Mucosa of gallbladder (tissue), 1 donor: Measurements from ENCODE around the gene LEO1. TPM values are rescaled to one million over a fixed set of nuclear protein-coding genes. Genes with fewer than 3 reads are reported as not detected.

Source experiments
- DNase-seq: peaks from one replicate; pipeline ENCODE4 v3.0.0-alpha.2; 2020; ENCODE audit warnings: low spot score
- total RNA-seq: library from RNA; stranded (reverse); gene quantifications from one replicate; pipeline ENCODE4 v1.2.1, GENCODE V29; 2021
- donor health status: DM: no; HTN: no; CAD: no.

LEO1 gene
- total RNA-seq, 1 donor from 2014 or later, result 18.0 TPM

DNA sequence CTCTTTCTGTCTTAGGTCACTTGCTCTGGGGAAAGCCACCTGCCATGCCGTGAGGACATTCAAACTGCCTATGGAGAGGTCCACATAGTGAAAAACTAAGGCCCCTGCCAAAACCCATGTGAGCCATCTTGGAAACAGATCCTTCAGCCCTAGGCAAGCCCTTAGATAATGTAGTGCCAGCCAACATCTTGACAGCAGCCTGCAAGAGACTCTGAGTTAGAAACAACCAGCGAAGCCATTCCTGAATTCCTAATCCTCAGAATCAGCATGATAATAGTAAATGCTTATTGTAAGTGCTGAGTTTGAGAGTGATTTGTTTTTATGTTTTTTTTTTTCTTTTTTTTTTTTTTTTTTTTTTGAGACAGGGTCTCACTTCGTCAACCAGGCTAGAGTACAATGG, 40.6 kb downstream of the LEO1 start:
- DNase-seq, result no peak

DNA sequence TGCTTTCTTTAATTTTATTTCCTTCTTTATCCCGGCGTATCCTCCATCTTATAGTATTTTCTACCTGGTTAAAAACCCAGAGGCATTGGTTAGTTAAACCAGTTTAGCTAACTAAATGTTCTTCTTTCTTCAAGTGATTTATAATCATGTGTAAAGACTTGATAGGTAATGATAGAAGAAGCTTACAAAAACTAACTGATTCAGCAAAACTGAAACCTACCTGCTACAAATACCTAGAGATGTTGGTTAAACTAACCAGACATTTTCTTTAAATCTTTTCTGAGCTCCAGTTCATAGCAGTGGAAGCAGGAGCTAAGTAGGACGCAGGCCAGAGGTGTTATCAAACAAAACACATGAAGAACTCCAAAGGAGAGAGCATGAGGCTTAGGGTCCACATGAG, 44.8 kb downstream of the LEO1 start:
- no peak for DNase-seq

DNA sequence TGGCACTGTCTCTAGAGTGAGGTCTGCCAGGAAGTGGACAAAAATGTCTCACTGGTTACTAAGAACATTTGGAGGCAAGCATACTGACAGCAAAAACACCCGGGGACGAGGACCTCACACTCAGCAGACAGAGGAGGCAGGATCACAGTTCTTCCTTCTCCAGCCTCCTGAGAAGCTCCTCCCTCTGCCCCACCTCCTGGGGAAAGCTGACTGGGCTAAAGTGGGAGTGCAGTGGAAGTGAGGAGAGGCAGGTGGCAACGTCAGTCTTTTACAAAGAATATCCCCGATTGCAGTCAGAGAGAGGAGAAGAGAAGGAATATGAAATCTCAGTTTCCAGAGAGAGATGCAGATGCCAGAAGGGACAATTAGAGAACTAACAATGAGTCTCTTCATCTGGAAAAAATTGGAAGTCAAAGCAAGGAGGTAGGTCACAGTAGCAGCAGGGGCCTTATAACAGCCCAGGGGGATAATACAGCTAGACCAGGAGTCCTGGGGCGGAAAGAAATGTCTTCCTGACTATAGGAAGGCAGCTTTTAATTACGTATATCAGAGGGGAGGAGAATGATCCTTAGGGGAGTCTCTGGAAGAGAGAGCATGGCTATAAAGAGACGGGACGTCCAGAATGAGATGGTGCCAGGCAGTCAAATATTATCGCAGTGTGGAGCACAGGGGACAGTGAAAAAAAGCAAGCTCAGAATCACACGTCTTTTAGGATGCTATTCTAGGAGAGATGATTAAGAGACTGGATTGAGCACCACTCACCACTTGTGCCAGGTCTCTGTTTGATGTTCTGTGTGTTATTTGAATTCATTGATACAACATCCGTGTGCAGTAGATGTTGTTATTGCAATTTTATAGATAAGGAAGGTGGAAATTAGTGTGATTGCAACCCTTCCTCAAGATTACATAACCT, 47.2 kb downstream of the LEO1 start:
- DNase-seq, result no peak

DNA sequence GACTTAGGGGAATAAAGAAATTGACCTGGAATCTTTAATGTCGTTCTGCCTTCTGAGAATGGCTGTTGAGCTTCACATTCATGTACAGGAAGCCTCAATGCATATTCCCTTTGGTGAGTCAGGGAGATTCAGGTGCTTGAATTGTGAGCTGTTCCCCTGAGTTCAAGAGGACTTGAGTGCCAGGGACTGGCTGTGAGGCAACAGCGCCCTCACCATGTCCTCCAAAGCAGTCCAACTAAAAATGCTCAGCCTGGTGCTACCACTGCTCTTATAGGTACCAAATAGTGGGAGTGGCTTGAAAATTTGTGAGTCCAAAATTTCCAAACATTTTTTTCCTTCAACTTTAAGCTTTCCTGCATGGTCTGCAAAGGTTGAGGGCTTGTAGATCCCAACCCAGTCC, 54.1 kb downstream of the LEO1 start:
- no peak for DNase-seq

DNA sequence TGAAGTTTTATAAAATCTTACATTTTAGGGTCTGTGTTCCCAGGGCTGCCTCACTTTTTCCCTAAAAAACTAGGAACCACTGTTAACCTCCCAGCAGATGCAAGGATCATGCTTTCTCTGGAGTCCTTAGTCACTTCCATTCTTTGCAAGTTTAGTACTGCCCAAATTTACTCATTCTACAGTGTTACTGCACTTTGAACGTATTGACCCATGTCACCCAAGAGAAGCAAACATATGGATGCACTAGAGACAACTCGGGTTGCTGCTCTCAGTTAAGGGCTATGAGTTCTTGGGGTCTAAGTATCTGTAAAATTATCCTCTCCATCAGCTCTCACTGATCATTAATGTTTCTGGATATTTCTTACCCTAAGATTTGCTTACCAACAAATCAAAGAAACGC, 59.0 kb downstream of the LEO1 start:
- DNase-seq, result no peak

DNA sequence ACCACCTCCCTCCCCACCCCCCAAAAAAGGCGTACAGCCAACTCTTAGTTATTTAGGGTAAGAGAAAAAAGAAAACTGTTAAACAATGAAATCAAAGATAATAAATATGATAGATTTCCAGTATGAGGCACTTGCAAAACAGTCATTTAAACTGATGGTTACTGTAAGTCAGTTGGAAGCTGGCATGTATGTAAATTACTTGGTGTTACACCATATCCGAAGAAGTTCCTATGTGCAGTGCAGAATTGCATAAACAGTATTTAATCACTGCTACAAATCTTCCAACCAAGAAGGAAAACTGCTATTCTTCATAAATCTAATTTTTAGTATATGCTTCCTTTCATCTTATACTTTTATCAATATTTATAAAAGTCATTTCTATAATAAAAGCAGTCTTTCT, 62.0 kb downstream of the LEO1 start:
- no peak for DNase-seq

DNA sequence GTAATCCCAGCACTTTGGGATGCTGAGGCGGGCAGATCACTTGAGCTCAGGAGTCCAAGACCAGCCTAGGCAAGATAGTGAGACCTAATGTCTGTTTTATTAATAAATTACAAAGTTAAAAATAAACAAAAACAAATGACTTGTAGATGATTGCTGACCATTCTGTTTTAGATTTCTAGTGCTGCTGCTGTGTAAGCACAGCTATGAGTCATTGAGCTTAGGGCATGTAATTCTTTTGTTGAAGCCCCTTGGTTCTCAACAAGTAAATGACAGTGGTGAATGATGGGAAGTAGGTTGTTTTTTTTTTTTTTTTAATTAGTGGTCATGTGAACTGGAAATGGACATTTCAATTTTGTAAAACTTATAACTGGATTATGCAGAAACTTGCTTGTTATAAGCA, 63.3 kb downstream of the LEO1 start:
- no peak for DNase-seq

DNA sequence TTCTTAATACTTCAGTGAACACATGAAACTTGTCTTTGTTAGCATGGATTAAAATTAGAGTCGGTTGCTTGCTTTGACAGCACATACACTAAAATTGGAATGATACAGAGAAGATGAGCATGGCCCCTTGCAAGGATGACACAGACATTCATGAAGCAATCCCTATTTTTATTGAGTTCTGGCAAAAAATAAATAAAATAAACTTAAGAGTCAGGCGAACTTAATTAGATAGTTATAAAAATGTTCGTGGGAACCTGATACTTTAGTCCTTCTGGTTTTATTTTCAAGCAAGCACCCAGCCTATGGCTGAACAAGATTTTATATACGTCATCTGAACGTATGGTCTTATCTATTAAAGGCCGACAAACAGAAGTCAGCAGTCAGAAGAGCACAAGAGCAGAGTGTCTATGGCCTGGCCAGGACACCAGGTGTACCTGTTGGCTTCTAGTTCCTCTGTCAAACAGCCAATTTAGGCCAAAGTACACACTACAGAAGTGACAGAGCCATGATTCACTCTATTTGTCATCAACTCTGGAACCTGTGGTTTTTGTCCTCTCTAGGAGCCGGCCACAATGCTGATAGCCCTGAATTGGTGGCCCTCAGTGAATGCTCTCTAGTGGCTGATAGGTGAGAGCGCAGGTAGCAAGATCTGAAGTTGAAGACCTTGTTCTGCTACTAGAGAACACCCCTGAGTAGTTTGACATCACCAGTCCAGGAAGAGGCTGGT, 64.3 kb downstream of the LEO1 start:
- peak; percentile 74 for DNase-seq

DNA sequence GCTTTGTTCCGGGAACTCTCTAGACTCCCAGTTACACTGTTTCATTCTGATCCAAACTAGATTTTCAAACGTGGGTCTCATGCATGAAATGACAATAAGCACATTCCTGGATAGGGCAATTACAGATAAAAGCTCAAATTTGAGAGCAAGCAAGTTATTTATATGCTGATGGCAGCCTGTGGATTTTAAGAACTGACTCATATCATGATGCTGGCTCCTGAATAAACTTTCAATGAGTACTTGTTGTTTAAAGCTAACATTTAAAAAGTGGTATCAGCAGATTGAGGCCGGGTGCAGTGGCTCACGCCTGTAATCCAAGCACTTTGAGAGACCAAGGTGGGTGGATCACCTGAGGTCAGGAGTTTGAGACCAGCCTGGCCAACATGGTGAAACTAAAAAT, 66.6 kb downstream of the LEO1 start:
- no peak for DNase-seq

DNA sequence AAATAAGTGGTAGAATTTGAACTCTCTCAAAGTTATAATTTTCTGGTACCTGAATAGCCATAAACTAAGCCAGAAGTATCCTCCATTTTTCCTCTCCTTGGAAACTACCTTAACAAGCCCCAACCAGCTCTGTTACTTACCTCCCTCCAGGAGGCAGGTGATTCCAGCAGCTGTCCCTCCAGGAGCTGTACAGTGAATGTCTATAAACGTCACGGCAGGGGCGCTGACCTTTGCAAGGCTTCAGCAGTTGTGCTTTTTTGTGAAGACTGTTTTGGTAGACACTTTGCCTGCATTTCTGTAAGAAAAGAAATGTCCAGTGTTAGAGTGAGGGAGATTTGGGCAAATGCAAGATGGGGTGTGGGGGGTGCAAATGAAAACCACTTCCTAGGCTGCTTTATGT, 67.2 kb downstream of the LEO1 start:
- no peak for DNase-seq

DNA sequence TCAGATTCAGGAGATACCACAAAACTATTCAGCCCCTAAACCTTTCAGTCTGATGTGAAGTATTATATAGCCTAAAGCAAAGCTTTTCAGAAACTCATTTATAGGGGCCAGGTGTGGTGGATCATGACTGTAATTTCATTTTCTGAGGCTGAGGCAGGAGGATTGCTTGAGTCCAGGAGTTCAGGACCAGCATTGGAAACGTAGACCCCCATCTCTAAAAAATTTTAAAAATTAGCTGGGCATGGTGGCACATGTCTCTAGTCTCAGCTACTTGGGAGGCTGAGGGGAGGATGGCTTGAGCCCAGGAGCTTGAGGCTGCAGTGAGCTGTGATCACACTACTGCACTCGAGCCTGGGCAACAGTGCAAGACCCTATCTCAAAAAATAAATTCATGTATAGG, 82.1 kb downstream of the LEO1 start:
- no peak for DNase-seq

DNA sequence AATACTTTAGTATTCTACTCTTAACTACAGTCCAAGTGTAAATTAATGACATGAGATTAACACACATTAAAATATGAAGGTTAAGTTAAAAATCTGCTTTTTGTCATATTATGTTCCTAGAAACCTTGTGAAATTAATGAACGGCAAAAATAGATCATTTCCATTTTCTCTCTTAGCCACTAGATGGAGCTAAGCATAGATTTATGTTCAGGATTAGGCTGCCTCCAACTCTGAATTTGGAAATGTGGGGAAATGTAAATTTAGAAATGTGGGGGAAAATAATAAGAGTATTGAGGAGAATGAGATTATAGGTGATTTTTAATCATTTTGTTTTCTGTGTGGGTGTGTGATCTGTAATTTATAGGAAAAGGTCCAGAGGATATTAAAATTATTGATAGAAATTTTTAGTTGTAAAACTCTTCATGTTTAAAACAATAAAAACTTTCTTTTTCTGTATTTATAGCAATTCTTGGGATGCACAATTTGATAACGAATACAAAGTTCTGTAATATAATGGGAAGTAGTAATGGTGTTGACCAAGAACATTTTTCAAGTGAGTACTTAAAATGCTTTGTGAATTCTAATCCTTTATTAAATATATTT, 82.9 kb downstream of the LEO1 start:
- no peak for DNase-seq

Other genes starting within 250 kb of the LEO1 start
- 18.2 TPM for gene LYSMD2, start 234.1 kb downstream of the LEO1 start, total RNA-seq
- 14.0 TPM for gene TMOD2, start 220.2 kb downstream of the LEO1 start, total RNA-seq
- gene TMOD3, start 142.1 kb downstream of the LEO1 start, total RNA-seq, result 37.4 TPM
- 41.2 TPM for gene MAPK6, start 47.4 kb upstream of the LEO1 start, total RNA-seq
- 4.7 TPM for gene BCL2L10, start 141.0 kb upstream of the LEO1 start, total RNA-seq
- 61.4 TPM for gene GNB5, start 219.6 kb upstream of the LEO1 start, total RNA-seq